ENCODE measurements around the gene LIN28B. TPM values are rescaled to one million over a fixed set of nuclear protein-coding genes. Genes with fewer than 3 reads are reported as not detected.

Gene LIN28B
- total RNA-seq, 4 donors from 2014 or later: not detected

DNA sequence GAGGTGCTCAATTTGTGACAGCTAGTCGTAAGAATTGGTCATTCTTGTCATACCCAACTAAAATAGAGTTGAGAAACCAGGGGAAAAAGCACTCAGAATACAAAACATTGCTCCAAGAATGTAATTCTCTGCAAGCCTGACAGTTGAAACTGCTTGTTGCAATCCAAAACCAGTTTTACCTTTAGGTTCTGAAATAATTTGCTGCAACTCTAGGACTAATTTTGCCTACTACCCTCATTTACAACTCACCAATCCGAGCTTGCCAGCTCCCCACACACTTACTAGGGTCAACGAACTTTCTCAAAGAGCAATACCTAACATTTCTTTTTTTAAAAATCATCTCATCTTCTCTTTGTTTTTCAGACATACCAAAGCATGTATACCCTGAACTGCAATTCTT lies 29.7 kb downstream of the LIN28B start:
- TF ChIP-seq, protein P1, sequence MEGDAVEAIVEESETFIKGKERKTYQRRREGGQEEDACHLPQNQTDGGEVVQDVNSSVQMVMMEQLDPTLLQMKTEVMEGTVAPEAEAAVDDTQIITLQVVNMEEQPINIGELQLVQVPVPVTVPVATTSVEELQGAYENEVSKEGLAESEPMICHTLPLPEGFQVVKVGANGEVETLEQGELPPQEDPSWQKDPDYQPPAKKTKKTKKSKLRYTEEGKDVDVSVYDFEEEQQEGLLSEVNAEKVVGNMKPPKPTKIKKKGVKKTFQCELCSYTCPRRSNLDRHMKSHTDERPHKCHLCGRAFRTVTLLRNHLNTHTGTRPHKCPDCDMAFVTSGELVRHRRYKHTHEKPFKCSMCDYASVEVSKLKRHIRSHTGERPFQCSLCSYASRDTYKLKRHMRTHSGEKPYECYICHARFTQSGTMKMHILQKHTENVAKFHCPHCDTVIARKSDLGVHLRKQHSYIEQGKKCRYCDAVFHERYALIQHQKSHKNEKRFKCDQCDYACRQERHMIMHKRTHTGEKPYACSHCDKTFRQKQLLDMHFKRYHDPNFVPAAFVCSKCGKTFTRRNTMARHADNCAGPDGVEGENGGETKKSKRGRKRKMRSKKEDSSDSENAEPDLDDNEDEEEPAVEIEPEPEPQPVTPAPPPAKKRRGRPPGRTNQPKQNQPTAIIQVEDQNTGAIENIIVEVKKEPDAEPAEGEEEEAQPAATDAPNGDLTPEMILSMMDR (IDR thresholded peaks at IDR 0.05; ENCODE audit: low read depth): no peak

DNA sequence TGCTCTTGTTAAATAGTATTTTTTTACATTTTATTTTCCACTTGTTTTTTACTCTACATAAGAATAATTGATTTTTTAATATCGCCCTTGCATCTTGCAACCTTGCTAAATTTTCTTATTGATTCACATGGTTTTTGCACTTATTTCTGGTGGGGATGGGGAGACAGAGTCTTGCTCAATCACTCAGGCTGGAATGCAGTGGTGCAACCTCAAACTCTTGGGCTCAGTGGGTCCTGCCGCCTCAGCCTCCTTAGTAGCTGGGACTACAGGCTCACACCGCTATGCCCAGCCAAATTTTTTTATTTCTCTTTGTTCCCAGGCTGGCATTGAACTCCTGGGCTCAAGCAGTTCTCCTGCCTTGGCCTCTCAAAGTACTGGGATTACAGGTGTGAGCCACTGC lies 30.3 kb downstream of the LIN28B start:
- TF ChIP-seq, protein P1 (IDR thresholded peaks at IDR 0.05; ENCODE audit: low read depth): no peak

DNA sequence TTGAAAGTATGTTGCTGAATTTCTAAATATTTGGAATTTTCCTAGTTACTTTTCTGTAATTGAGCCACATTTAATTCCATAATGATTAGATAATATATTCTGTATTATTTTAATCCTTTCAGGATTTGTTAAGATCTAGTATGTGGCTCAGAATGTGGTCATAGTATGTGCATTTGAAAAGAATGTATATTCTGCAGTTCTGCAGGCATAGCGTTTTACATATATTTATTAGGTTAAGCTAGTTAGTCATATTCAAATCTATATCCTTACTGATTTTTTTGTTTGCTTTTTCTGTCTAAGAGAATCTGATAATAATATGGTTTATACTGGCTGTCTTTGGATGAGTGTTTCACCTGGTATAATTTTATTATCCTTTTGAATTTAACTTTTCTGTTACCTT lies 33.2 kb downstream of the LIN28B start:
- TF ChIP-seq, protein P1 (IDR thresholded peaks at IDR 0.05; ENCODE audit: low read depth): no peak

DNA sequence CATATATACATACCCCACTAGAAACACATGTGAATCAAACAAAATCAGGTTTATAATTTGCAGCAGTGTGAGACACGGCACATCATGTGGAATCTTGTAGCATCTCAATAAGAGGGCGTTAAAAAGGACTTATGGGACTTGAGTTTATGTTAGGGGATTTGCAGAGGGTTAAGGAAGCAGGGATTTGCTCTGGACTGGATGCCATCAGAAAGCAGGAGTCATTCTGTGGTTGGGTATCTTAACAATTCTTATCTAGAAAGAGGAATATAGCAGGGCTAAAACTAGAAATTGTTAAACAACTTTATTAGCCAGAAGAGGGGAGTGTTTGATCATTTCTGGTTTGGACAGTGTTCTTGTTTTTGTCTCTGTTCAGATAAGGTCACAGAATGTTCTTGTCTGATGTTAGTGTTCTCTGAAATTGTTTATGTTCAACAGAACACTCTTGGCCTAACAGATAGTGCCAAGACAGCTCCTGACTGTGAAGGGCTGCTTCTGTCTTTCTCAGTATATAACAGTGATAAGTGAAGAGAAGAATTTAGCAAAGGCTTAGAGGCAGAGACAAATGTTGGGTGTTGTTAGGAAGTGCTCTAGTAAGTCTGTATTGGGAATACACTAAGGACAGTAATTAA lies 39.2 kb downstream of the LIN28B start:
- TF ChIP-seq, protein P1 (IDR thresholded peaks at IDR 0.05; ENCODE audit: low read depth): no peak

DNA sequence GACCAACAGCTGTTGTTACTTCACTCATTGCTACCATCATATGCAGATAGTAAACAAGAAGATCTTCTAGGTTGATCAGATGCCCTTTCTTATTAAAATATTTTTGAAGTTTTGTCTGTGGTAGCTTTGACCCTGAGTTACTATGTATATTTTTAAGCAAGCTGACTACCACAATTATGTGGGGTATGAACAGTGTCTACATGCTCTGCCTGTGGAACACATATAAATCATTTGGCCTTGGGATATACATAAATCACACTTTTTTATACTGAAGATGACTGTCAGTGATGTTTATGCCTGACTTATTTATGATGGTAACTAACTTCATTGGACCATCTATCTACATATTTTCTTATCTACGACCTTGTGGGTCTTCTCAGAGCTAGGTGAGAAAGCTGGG lies 44.2 kb downstream of the LIN28B start:
- TF ChIP-seq, protein P1 (IDR thresholded peaks at IDR 0.05; ENCODE audit: low read depth): no peak

DNA sequence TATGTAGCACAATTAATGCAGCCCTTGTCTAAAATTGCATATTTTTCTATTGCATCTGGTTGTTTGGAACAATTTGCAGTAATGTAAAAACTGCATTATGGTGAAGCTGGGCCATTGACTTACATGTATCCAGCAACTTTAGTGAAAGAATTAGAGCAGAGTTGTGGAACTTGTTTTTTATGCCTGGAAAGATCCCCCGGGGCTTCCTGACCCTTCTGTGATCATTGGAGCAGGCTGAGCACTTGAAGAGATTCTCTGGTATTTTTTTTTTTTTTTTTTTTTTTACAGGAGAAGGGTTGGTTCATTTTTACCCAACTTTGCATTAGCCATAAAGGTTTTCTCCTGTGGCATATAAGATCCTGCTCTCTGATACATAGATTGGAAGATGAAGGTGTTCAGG lies 45.0 kb downstream of the LIN28B start:
- TF ChIP-seq, protein P1 (IDR thresholded peaks at IDR 0.05; ENCODE audit: low read depth): no peak

DNA sequence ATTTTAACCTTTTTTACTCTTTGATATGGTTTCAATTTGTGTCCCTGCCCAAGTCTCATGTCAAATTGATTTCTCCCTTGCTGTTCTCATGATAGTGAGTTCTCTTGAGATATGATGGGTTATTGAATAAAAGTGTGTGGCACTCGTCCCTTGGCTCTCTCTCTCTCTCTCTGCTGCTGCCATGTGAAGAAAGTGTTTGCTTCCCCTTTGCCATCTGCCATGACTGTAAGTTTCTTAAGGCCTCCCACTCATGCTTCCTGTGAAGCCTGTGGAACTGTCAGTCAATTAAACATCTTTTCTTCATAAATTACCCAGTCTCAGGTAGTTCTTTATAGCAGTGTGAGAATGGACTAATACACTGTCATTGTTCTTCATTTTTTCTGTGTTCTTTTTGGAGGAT lies 48.5 kb downstream of the LIN28B start:
- TF ChIP-seq, protein P1 (IDR thresholded peaks at IDR 0.05; ENCODE audit: low read depth): no peak
